GM21786 (cell line): Measurements from ENCODE around the gene NHSL1.

Experiments
- ATAC-seq: cut with Tn5 transposase; IDR thresholded peaks from one replicate; pipeline ENCODE4 v1.9.1; 2021; ENCODE audit not compliant: unreplicated experiment

NHSL1 gene

DNA sequence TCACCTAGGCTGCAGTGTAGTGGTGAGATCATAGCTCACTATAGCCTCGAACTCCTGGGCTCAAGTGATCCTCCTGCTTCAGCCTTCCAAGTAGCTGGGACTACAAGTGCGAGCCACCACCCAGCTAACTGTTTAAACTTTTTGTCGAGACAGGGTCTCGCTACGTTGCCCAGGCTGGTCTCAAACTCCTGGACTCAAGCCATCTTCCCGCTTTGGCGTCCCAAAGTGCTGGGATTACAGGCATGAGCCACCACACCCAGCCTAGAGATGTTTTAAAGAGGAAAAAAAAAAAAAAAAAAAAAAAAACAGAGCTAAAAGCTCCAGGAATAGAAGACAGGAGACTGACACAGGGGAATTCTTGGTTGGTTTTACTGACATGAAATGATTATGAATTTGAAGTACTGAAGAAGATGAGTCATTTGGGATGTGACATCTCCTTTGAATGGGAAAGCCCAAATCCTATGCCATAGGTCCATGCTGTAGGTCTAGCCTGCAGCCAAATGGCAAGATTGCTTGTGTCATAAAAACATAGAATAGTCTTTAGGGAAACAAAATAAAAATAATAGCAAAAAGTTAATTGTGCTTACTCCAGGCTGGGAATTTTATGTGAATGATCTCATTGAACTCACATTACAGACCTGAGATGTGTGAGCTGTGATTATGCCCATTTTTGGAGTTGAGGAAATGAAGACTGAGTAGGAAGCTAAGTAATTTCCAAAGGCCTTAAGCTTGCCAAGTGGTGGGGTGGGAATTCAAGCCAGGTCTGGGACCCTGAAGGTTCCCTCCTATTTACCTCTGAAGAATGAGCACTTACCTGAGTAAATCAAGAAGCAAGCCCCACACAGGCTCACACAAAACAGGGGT is 24.3 kb upstream of the NHSL1 start:
- ATAC-seq, result no peak

DNA sequence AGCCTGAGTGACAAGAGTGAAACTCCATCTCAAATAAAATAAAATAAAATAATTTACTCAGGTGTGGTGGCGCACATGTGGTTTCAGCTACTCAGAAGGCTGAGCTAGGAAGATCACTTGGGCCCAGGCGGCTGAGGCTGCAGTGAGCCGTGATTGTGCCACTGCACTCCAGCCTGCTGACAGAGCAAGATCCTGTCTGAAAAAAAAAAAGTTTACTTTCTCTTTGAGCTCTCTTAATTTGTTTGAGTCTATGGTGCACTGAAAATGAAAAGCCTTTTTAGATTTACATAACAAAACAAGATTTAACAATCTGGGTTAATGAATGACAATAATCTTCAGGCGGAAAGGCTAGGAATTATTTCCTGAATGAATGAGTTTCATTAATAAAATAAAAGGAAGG is 23.3 kb upstream of the NHSL1 start:
- ATAC-seq, result no peak

- no peak for ATAC-seq
These were observed 22.5 kb upstream of the NHSL1 start for GRCh38 chr6:138521790-138522189.

- ATAC-seq, result no peak
These were observed 21.2 kb upstream of the NHSL1 start for GRCh38 chr6:138520463-138520862.

GRCh38 chr6:138518054-138518453 is 18.8 kb upstream of the NHSL1 start:
- ATAC-seq, result no peak

DNA sequence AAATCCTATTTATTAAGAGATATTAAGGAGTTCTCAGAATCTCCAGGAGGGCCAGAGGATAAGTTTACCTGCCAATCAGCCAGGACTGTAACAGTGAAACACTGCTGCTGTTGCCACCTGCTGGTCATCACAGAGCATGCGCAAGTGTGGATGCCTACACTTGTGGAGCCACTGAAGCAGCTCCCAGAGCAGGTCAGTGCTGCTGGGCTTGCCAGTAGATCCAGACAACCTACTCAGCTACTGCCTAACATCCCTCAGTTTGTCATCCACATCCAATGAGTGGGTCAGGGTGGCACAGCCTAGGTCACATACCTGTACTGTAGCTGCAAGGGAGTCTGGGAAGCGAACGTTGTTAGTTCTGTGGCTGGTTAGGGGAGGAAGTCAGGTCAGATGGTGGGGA is 18.3 kb upstream of the NHSL1 start:
- peak; percentile 78 for ATAC-seq

GRCh38 chr6:138515657-138516248 is 16.5 kb upstream of the NHSL1 start:
- ATAC-seq, result no peak

- ATAC-seq, result no peak
These were observed 15.7 kb upstream of the NHSL1 start for GRCh38 chr6:138514860-138515540.

DNA sequence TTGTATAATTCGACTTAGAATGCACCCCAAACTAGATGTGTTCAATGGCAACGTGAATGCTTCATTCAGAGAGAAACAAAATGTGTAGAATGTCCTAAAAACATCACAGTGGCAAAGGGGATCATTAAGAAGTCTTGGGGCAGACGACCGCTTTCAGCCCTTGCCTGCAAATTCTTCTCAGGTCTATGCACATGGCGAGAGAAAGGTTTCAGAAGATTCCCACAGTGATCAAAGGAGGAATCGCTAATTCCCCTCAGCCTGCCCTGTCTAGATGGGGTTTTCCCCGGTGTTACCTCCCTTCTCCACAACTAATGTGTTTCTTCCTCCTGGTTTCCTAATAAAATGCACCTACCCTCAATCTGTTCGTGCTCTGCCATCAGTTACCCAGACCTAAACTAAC is 13.3 kb upstream of the NHSL1 start:
- ATAC-seq, result no peak

- ATAC-seq, result no peak
These were observed 10.8 kb upstream of the NHSL1 start for GRCh38 chr6:138510093-138510492.

DNA sequence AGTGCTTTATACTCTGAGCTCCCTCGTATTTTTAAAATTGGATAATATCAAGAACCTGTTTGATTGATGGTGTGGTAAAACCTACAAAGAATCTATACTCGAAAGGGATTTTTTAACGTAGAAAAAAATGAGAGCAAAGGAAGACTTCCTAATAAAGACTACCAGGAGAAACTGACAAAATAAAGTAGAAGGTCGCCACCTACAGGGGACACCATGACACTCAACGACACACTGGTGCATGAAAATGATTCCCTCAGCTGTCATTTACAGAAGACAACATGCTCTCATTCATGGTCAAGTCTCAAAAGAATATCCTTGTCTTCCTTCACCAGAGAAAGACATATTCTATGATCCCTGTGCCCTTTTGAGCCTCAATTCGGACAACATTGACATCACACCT is 10.1 kb upstream of the NHSL1 start:
- ATAC-seq, result no peak

- ATAC-seq, result no peak
These were observed 9.3 kb upstream of the NHSL1 start for GRCh38 chr6:138508676-138508988.

DNA sequence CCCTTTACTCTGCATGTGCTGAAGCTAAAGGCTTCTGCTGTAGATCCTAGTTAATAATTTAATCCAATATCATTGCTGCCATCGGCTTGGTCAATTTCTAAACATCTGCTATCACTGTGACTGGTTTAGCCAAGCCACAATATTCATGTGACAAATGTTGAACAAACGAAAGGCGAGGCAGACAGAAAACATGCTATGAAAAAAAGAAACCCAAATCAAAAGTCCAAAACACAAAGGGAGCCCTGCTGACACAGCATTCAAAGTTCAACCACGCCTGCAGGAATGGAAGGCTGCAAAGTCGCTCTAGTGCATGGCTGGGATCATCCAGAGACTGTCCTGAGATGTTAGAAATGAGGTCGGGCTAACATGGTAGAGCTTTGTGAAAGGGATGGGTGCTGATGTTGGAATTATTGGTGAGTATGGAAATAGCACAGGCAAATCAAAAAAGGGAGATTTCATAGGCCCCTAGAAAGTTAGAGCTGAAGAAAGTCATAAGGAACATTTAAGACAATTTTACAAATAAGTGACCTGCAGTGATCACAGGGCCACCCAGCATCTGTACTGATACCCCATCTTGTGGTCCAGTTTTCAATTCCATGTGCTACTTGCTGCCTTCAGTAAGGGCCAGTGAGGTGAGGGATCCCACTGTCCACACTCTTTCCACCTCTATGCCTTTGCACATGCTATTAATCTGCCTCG is 8.8 kb upstream of the NHSL1 start:
- no peak for ATAC-seq

GRCh38 chr6:138504764-138505689 is 5.7 kb upstream of the NHSL1 start:
- ATAC-seq, result no peak

DNA sequence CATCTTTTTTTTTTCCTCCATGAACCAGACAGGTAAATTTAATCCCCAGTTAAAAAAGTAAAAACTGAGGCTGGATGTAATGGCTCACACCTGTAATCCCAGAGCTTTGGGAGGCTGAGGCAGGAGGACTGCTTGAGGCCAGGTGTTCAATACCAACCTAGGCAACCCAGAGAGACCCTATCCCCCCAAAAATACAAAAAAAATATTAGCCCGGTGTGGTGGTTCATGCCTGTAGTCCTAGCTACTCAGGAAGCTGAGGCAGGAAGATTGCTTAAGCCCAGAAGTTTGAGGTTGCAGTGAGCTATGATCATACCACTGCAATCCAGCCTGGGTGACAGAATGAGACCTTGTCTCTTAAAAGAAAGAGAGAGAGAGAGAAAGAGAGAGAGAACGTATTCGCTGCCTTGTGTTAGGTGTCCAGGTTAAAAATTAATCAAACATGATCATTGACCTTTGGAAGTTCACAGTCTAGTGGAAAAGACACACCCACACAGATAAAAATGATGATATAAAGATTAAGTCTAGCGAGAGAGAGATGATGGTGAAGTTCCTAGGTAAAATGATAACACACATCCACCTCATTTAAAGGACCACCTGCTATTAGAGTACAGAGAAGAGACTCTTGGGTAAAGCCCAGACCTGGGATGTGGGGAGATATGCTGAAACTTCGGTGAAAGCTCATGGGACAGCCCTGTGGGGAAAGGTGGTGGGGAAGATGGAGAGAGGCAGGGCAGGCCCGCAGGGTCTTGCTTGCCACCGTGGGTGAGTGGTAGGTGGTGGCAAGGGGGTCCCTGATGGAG is 4.8 kb upstream of the NHSL1 start:
- ATAC-seq, result no peak

DNA sequence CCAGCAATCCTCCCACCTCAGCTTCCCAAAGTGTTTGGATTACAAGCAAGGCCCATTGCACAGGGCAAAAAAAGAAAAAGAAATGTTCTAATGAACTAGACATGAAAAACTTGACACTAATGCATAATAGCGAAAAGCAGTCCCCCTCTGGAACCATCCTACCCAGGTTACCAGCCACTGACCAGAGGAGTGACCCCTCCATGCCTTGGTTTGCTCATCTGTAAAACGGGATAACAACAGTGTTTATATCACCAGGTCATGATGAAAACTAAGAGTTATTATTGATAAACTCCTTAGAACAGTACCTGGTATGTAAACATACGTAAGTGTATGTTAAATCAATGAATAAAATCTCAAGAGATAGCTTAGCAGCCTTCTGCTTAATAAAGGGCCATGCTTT is 3.3 kb upstream of the NHSL1 start:
- no peak for ATAC-seq

DNA sequence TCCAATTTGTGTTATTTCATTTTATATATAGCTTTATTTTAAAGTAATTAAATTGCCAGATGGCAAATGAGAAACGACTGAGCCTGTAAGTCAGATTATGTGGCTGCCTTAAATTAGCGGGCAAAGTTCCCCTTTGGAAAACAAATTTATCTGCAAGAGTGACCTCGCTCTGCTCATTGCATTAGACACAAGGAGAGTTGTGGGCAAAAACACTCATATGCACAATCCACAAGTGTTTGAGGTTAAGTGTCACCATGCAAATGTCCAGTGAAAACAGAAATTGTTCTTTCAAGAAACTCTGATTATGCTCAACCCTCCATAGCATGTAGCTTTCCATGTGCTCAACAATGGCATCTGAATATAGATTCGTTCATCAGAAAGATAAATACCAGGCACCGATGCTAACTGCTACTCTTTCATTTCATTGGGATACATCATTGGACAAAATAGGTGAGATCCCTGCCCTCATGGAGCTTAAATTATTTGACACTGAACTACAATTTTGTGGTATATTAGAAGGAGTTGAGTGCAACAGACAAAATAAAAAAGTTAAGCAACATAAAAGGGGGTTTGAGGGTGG is 1.7 kb upstream of the NHSL1 start:
- ATAC-seq, result no peak

DNA sequence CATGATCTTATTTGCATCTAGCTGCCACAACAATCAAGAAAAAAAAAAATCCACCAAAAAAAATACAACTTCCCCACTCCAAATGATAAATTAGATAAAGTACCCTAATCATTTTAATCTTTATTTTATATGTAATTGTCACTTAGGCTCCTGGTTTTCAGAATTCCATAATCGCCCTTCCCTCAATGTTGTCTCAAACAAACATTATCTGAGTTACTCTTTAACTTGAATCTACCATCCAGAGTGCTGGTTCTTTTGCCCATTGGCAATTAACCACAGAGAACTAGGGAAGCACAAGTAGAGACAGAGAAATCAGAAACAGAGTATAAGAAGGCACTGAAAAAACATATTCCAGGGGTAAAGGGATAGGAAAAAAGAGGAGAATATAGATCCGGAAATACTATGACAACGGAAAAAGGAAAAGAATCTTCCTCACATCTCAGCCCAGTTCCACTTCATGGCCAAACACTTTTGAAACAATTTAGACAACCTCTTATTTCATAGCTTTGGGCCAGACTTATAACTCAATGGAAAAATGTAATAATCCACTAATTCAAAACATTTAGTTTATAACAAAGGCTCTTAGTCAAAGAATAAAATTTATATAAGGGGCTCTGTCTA is 861 bp upstream of the NHSL1 start:
- no peak for ATAC-seq
